Sigmoid colon (tissue), 7 donors: ENCODE results near the gene WWC1. TPM values are rescaled to one million over a fixed set of nuclear protein-coding genes. Genes with fewer than 3 reads are reported as not detected.
"Not testable (repeated sequence)": the region's sequence is repeated elsewhere in the genome, so short reads cannot be mapped to it uniquely, and the experiment has no call there.

Experiments
- DNase-seq: peaks from one replicate; pipeline ENCODE4 v3.0.0-alpha.2; 2019
- H3K27ac ChIP-seq, 4 donors: fragments of 200-600 bp; sonication (generic); one replicate each; pipeline ENCODE4 v1.5.1; 2016 to 2019; ENCODE audit warnings: mild to moderate bottlenecking in 1 of 4
- H3K27me3 ChIP-seq, 3 donors: fragments of 200-600 bp; sonication (generic); one replicate each; pipeline ENCODE4 v1.5.1; 2019; ENCODE audit warnings: mild to moderate bottlenecking in 1 of 3
- H3K36me3 ChIP-seq, 4 donors: fragments of 200-600 bp; sonication (generic); one replicate each; pipeline ENCODE4 v1.5.1; 2016 to 2019
- H3K4me1 ChIP-seq, 4 donors: fragments of 200-600 bp; sonication (generic); one replicate each; pipeline ENCODE4 v1.5.1; 2017 to 2019
- H3K4me3 ChIP-seq, 4 donors: fragments of 200-600 bp; sonication (generic); one replicate each; pipeline ENCODE4 v1.5.1; 2017 to 2019; ENCODE audit warnings: mild to moderate bottlenecking in 2 of 4, moderate library complexity in 1 of 4
- H3K9me3 ChIP-seq, 4 donors: fragments of 200-600 bp in 3 of 4; sonication (generic) in 3 of 4; one replicate each; pipeline versions ENCODE4 v1.5.1 to v1.6.1; 2013 to 2019
- EP300 ChIP-seq, 4 donors: sonication (generic); formaldehyde crosslinking; IDR thresholded peaks; one replicate each; pipeline ENCODE4 v1.6.1; 2017; ENCODE audit warnings: antibody characterized with exemption in 4 of 4
- POLR2A ChIP-seq, 2 donors: fragments of 450-650 bp; IDR thresholded peaks; one replicate each; pipeline ENCODE4 v1.6.1; 2016; ENCODE audit warnings: antibody characterized with exemption in 2 of 2, mild to moderate bottlenecking in 2 of 2, moderate library complexity in 2 of 2
- POLR2AphosphoS5 ChIP-seq, 4 donors: sonication (generic); formaldehyde crosslinking; IDR thresholded peaks; one replicate each; pipeline ENCODE4 v1.6.1; 2017; ENCODE audit warnings: antibody characterized with exemption in 4 of 4
- WGBS, 2 donors: extraction: QIAGEN DNeasy Blood & Tissue Kit; methylation state at CpG; one replicate each; pipeline ENCODE4 v1.1.7; 2013; 5-methylcytosine and 5-hydroxymethylcytosine counted together
- intact Hi-C: fragments of 100-400 bp; cut with DNase I; formaldehyde crosslinking; loops from one replicate; pipeline ENCODE4 v1.15.1; 2023
- polyA plus RNA-seq, 3 donors: library from polyadenylated mRNA; stranded (reverse); fragments of 200-250 nt; gene quantifications; one replicate each; pipeline ENCODE4 v1.2.3, GENCODE V29; 2013
- total RNA-seq, 4 donors: library from RNA; depleted of rRNA; stranded (reverse); fragments of >200 nt; gene quantifications; one replicate each; pipeline ENCODE4 v1.1.0, GENCODE V29; 2016
- TF ChIP-seq, protein P1 (sequence below), 4 experiments: fragments of 450-650 bp in 3 of 4; fragments of 200-600 bp in 1 of 4; IDR thresholded peaks; one replicate each; pipeline ENCODE4 v1.5.1; 2016 to 2019; ENCODE audit warnings: antibody characterized with exemption in 4 of 4, mild to moderate bottlenecking in 3 of 4, moderate library complexity in 2 of 4
- donor health status: healthy with polysubstance abuse.
- donor health status: Bipolar disorder and iron deficiency.
- donor health status: healthy.

The WWC1 gene
- total and polyA plus RNA-seq, 7 donors: 0.27 to 15.4 (median 6.2) TPM; not detected in 1

DNA sequence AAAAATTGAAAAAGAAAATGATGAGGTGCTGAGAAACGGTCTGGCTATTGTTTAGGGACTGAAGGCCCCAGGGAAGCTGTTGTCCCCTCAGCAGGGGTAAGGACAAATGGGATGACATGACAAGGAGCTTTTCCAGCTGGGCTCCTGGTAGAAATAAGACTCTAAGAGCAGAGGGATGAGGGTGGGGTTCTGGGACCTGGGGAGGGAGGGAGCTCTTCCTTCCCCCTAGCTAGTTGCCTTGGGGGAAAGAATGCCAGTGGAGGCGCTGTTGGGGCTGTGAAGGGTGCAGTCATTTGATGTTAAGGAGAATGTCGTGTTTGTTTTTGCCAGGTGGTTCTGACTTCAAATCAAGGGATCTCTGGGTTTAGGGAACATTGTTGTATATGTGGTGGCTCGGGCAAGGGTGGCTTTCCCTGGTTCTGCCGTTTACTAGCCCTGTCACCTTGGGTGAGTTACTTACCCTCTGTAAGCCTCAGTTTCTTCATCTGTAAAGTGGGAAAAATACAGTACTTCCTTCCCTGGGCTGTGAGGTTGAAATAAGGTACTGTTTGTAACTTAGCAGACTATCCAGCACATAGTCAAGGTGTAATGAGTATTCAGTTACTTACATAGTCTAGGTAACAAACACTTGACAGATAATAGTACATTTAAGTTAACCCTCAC, 47.8 kb downstream of the WWC1 start:
- 60 to 61% methylated on average over 5 of the region's 5 CpGs for WGBS, 2 donors
- Histone ChIP-seq H3K27ac (no peak overlapping the region), H3K4me3 (no peak overlapping the region), H3K4me1 (no peaks in the 10 kb centered on the region), H3K36me3 (no peaks in the 10 kb centered on the region), H3K27me3 (no peaks in the 10 kb centered on the region), H3K9me3 (no peaks in the 10 kb centered on the region)
- intact Hi-C loops: no loop called here
- TF ChIP-seq POLR2AphosphoS5 (IDR thresholded peaks at IDR 0.05): no peak
- DNase-seq: no peak

DNA sequence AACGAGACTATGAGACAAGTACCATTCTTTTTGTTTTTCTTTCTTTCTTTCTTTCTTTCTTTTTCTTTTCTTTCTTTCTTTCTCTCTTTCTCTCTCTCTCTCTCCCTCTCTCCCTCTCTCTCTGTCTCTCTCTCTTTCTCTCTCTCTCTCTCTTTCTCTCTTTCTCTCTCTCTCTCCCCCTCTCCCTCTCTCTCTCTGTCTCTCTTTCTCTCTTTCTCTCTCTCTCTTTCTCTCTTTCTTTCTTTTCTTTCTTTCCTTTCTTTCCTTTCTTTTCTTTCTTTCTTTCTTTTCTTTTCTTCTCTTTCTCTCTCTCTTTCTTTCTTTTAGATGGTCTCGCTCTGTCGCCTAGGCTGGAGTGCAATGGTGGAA, 48.3 kb downstream of the WWC1 start:
- 94 to 97% methylated on average over 3 of the region's 3 CpGs for whole genome bisulfite sequencing, 2 donors
- DNase-seq, H3K27me3 ChIP-seq, H3K4me3 ChIP-seq, H3K4me1 ChIP-seq, H3K27ac ChIP-seq, intact Hi-C loops, H3K36me3 ChIP-seq, H3K9me3 ChIP-seq: not testable (repeated sequence)

DNA sequence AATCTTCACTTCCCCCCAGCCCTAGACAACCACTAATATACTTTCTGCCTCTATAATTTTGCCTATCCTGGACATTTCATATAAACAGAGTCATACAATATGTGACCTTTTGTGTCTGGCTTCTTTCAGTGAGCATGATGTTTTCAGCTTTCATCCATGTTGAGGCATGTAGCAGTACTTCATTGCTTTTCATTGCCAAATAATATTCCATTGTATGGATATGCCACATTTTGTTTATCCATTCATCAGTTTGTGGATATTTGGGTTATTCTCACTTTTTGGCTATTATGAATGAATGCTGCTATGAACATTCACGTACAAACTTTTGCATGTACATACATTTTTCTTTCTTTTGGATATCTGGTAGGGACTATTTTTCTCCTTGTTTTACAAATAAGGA, 49.0 kb downstream of the WWC1 start:
- TF ChIP-seq POLR2A (IDR thresholded peaks at IDR 0.05) (no peak), POLR2AphosphoS5 (IDR thresholded peaks at IDR 0.05) (no peak), EP300 (IDR thresholded peaks at IDR 0.05) (no peak)
- TF ChIP-seq, protein P1, sequence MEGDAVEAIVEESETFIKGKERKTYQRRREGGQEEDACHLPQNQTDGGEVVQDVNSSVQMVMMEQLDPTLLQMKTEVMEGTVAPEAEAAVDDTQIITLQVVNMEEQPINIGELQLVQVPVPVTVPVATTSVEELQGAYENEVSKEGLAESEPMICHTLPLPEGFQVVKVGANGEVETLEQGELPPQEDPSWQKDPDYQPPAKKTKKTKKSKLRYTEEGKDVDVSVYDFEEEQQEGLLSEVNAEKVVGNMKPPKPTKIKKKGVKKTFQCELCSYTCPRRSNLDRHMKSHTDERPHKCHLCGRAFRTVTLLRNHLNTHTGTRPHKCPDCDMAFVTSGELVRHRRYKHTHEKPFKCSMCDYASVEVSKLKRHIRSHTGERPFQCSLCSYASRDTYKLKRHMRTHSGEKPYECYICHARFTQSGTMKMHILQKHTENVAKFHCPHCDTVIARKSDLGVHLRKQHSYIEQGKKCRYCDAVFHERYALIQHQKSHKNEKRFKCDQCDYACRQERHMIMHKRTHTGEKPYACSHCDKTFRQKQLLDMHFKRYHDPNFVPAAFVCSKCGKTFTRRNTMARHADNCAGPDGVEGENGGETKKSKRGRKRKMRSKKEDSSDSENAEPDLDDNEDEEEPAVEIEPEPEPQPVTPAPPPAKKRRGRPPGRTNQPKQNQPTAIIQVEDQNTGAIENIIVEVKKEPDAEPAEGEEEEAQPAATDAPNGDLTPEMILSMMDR (IDR thresholded peaks at IDR 0.05): no peak

DNA sequence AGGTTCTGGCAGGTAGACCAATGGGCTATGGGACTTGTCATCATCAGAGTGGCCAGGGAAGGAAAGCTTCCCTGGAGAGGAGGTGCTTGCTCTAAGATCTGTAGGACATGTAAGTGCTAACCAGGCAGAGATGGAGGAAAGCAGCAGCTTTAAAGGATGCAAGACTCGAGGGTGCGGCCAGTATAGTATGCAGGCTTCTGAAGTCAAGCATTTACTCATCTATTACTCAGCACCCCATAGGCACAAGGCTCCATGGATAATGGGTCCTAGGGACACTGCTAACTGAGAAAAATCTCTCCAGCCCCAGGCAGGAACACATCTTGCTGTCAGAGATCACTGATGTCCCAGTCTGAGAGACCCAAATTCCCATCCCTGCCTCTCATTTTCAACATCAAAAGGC, 49.7 kb downstream of the WWC1 start:
- H3K27me3 ChIP-seq: no peaks in the 10 kb centered on the region
- intact Hi-C loops: no loop called here

More for the DNA sequence above, 49.0 kb downstream of the WWC1 start:
- 90 to 96% methylated on average over 1 of the region's 1 CpG for WGBS, 2 donors
- H3K9me3 ChIP-seq: no peaks in the 10 kb centered on the region
- no peaks in the 10 kb centered on the region for H3K36me3 ChIP-seq
- DNase-seq: no peak
- no peak overlapping the region for H3K27ac ChIP-seq
- H3K4me3 ChIP-seq: no peak overlapping the region
- intact Hi-C loops: no loop called here
- no peaks in the 10 kb centered on the region for H3K4me1 ChIP-seq
- H3K27me3 ChIP-seq: no peaks in the 10 kb centered on the region

DNA sequence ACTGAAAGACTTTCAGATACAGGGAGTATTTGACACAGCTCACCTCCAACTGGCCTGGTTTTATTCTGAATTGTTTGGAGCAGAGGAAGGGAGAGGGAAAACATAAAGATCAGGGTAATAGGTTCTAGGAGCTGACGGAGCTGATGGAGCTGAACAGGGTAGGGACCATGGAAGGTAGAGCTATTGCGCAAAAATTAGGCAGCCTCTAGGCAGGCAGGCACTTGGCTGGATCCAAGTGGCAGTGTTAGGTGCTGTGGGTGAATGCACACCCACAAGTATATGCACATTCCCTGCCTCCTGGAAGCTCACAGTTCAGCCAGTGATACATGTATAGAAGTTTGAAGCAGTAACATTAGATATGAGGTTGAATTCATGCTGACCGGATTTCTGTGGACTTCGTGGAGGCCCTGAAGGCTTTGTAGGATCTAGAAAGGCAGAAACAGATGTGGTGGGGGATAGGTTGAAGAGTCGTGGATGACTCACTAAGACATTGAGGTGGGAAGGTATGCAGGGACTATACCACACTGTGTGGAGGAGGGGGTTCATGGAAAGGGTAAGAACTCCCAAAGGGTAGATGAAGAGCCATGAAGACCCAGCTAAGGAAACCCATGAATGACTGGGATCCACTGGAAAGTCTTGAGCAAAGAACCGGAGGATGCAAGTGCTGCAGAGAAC, 50.8 kb downstream of the WWC1 start:
- Histone ChIP-seq H3K27me3 (no peaks in the 10 kb centered on the region), H3K9me3 (no peaks in the 10 kb centered on the region), H3K27ac (no peak overlapping the region), H3K36me3 (no peaks in the 10 kb centered on the region), H3K4me1 (no peaks in the 10 kb centered on the region), H3K4me3 (no peak overlapping the region)
- 93% methylated on average over 6 of the region's 6 CpGs for WGBS, 2 donors
- intact Hi-C loops: no loop called here
- DNase-seq: no peak
- TF ChIP-seq POLR2A (IDR thresholded peaks at IDR 0.05): no peak
- TF ChIP-seq EP300 (IDR thresholded peaks at IDR 0.05): no peak

More for the DNA sequence above, 49.7 kb downstream of the WWC1 start:
- 89 to 90% methylated on average over 2 of the region's 2 CpGs for WGBS, 2 donors
- TF ChIP-seq POLR2A (IDR thresholded peaks at IDR 0.05): no peak
- no peak for TF ChIP-seq EP300 (IDR thresholded peaks at IDR 0.05)
- TF ChIP-seq, protein P1 (IDR thresholded peaks at IDR 0.05): no peak
- no peak for TF ChIP-seq POLR2AphosphoS5 (IDR thresholded peaks at IDR 0.05)
- no peaks in the 10 kb centered on the region for H3K9me3 ChIP-seq
- no peak overlapping the region for H3K4me3 ChIP-seq
- H3K36me3 ChIP-seq: no peaks in the 10 kb centered on the region
- H3K4me1 ChIP-seq: no peaks in the 10 kb centered on the region
- H3K27ac ChIP-seq: no peak overlapping the region
- no peak for DNase-seq

DNA sequence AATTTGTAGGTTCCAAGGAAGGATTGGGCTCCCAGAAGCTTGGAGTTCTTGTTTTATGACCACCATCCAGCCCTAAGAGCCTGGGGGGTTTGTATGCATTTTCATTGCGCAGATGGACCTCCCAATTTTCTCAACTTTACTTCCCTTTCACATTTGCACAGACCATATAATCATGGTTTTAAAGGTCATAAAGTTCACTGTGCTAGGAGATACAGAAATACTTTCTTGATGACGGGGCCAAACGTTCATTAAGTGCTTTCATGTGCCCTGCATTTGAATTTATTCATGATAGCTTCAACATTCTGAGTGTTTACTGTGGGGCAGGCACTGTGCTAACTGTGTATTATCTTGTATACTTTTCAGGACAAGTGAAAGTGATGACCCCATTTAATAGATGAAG, 51.5 kb downstream of the WWC1 start:
- Histone ChIP-seq H3K27me3 (no peaks in the 10 kb centered on the region), H3K4me3 (no peak overlapping the region), H3K27ac (no peak overlapping the region), H3K4me1 (no peaks in the 10 kb centered on the region), H3K9me3 (no peaks in the 10 kb centered on the region), H3K36me3 (no peaks in the 10 kb centered on the region)
- intact Hi-C loops: no loop called here
- TF ChIP-seq POLR2A (IDR thresholded peaks at IDR 0.05): no peak
- no peak for DNase-seq
- WGBS, 2 donors: 14 to 72% methylated on average over 3 of the region's 3 CpGs

DNA sequence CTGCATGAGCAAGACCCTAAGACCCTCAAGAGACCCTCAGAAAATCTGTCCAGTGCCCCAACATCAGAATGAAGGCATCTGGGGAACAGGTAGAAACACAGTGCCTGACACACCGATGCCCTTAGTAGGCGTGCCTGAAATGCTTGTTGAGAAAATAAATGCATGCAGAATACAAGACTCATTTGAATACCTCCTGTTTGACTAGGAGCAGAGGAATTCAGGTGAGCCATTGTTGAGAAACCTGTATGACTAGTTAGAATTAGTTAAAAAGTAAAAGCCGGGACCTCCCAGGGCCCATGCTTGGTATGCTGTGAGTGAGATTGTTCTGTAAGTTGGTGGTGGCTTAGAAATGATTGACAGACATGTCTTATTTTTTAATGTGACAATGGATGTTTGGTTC, 55.0 kb downstream of the WWC1 start:
- WGBS, 2 donors: 16 to 62% methylated on average over 3 of the region's 3 CpGs
- H3K4me1 ChIP-seq: no peaks in the 10 kb centered on the region
- TF ChIP-seq POLR2AphosphoS5 (IDR thresholded peaks at IDR 0.05) (no peak), POLR2A (IDR thresholded peaks at IDR 0.05) (no peak), EP300 (IDR thresholded peaks at IDR 0.05) (no peak)
- TF ChIP-seq, protein P1 (IDR thresholded peaks at IDR 0.05): no peak
- H3K36me3 ChIP-seq: no peaks in the 10 kb centered on the region
- H3K27ac ChIP-seq: no peak overlapping the region
- H3K9me3 ChIP-seq: no peaks in the 10 kb centered on the region
- no peaks in the 10 kb centered on the region for H3K27me3 ChIP-seq
- H3K4me3 ChIP-seq: no peak overlapping the region
- DNase-seq: no peak
- intact Hi-C loops: no loop called here
